CD4-positive, alpha-beta T cell treated with Interleukin-17A for 1 hour (primary cell): Measurements from ENCODE around the gene MRPL44.
"Not testable (repeated sequence)": the region's sequence is repeated elsewhere in the genome, so short reads cannot be mapped to it uniquely, and the experiment has no call there.

Experiments
- DNase-seq: peaks from one replicate; pipeline ENCODE4 v3.0.0-alpha.2; 2020

The MRPL44 gene

DNA sequence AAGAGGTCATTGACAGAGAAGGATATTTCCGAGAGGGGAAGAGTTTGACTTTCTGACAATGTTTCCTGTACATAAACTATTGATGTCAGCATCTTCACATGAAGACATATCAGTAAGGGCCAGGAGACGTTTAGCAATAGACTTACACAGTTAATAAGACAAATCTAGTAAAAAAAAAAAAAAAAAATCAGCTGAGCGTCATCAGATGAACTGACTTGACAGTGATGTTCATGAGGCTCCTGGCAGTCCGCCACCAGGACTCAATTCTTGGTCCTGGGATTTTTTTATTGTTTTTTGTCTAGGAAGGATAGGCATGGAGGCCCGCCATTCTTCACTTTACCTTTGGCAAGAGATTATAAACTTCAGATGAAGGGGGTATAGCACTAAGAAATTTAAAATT, 14.5 kb downstream of the MRPL44 start:
- DNase-seq, result no peak

DNA sequence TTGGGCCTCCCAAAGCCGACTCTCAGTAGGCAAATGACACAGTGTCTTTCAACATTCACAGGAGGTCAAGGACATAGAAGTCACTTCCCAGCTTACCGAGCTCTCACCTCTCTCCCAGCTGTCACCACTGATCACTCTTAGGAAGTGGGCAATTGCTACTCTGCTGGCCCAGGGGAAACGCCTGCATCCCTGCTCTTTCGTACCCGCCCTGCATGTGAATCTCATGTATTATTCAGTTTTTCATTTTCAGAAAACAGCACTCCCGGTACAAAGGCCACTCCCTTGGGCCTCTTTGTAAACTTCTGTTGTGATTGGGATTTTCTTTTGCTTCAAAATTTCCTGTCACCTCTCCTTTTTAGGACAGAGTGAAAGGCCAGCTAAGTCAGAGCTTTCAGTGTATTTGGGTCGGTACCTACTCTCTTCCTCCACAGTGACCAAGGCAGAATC, 15.4 kb downstream of the MRPL44 start:
- DNase-seq, result no peak

DNA sequence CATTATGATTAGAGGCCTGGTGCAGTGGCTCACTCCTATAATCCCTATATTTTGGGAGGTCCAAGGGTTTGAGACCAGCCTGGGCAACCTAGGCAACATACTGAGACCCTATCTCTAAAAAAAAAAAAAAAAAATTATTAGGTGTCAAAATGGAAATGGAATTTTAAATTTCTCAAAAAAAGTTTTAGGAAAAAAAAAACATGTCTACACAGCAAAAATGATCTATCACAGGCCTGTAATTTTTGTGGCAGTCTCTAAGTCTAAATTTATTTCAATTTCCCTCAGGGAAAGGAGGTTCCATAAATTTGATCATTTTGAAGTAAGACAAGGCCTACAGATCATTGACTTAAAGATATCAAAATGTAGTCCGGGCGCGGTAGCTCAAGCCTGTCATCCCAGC, 16.3 kb downstream of the MRPL44 start:
- DNase-seq, result no peak

DNA sequence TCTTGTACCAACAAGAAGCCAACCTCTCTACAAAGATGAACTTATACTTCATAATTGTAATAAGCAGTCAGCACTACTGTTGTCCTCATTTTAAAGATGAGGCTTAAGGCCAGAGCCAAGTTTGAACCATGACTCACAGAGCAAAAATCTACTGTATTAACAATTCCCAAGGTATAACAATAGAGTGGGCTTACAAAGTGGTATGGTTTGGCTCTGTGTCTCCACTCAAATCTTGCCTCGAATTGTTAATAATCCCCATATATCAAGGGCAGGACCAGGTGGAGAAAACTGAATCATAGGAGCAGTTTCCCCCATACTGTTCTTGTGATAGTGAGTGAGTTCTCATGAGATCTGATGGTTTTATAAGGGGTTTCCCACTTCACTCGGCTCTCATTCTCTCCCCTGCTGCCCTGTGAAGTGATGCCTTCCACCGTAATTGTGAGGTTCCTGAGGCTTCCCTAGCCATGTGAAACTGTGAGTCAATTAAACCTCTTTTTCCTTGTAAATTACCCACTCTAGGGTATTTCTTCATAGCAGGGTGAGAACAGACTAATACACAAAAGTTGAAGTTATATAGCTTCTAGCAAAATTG, 19.5 kb downstream of the MRPL44 start:
- no peak for DNase-seq

DNA sequence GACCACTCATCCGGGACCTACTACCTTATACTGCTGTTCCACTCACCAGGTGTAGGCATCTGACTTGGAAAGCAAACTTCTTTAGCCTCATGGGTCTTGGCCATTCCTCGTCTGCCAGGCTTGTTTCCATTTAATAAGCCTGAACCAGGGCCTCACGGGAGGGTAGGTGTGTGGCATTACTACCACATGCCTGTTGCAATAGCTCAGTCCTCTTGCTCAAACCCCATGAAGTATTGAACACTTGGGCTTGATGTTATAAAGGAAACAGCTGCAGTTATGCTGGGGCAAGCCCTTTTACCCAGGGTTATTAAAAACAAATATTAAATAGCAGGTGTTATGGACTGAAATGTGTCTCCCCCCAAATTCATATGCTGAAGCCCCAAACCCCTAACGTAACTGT, 21.2 kb downstream of the MRPL44 start:
- DNase-seq, result no peak

DNA sequence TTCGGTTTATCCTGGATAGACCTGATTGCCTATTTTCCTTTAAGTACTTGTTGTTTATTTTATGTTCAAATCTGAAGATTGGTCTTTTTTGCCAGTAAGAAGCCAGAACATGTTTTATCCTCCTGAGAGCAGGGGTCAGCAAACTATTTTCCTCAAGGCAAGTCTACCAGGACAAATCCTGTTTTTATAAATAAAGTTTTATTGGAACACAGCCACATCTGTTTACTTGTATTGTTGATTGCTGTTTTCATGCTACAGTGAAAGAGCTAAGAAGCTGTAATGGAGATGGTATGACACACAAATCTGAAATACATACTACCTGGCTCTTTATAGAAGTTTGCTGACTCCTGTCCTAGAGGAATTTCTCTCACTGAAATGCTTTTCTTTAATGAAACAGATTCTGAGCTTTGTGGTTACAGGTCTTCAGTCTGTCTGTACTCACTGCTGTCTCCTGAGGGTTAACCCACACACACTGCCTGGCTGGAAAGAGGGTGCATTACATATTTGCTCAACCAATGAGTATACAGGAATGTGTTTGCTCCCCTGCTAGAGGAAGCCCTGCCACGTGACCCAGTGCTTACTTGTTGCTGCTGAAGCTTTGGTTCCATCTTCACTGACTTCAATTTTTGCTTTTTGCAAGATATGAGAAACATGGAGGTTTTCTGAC, 22.6 kb downstream of the MRPL44 start:
- no peak for DNase-seq

DNA sequence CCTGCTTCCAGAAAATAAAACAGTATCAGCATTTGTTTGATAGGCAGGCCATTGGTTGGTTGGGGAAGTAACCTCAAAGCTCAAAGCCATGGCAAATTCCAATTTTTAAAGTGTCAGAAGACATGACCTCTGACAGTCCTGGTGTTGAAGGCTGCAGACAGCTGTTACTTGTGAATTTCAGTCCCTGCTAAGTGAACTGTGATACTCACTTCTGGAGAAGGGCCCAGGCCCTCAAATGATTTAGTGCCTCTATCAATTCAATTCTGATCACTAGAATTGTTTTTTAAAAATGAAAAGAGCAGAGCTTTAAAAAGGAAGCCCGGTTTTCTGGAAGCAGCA, 23.1 kb downstream of the MRPL44 start:
- no peak for DNase-seq

DNA sequence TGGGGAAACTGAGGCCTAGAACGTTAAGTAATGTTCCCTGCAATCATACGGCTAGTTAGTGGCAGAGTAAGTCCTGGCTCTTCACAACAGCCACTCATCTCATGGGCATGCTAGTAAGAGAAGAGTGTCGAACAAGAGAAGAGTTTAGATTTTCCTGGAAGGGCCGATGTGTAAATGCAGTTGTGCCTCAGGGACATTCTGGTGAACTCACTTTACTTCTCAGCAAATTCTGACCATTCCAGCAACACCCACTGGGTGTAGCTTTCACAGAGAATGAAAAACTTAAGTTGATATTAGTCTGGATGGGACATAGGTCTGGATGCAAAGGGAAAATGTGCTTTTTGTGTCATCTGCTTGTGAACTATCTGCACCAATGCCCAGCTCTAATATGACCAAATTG, 23.5 kb downstream of the MRPL44 start:
- DNase-seq, result no peak

DNA sequence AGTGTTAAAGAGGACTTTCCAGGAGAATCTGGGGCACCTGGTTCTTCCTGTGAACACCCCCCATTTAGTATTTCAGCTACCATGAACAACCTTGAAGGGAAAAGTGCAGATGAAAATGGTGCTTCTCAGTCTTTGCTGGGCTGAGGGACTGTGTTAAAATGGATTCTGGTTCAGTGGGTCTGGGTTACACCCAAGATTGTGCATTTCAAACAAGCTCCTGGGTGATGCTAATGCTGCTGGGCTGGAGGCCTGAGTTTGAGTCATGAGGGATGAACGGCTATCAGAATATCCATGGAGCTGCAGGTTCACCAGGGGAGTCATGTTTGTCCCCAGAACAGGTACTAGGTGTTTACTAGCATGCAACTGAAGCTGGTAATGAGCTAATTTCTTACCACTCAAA, 24.0 kb downstream of the MRPL44 start:
- DNase-seq, result no peak

DNA sequence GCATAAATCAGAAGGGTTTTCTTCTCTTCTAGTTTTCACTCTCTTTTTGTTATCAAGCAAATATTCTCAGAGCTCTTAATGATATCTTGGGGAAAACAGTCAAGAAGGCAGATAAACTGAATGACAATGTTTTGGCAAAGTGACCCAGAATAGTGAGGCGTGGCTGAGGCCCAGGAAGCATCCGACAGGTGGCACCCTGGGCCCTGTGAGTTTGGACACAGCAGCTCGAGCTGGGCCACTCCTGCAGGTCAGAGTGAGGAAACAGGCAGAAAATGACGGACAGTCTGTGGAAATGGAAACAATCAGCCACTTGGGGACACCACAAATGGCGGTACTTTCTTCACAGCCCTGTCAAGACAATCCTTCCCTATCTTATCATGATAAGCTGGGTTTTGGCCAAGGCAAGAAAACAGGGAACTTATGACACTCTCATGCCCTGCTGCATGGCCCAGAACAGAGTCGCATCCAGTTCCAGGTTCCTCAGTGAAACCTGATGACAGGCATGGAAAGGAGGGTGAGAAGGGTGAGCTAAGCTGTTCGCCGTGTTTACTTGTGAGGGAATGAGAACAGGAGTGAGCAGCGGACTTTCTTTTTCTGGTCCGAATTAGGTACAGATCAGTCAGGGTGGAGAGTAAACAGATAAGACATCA, 32.1 kb downstream of the MRPL44 start:
- no peak for DNase-seq

DNA sequence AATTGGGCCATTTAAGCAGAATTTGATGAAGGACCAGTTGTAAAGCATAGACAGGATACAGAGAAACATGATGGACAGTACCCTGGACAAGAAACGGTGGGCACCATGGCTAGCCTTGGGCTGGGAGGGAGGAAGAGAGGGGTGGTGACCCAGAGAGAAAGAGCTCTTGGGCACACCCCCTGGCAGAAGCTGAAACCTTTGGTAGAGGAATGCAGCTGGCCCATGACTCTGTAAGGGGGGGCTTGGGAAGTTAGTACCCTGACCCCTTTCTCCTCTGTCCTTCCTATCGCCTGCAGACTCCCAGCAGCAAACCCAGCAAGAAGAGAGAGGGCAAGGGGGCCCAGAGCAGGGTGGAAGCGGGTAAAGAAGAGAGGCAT, 32.6 kb downstream of the MRPL44 start:
- DNase-seq, result no peak

DNA sequence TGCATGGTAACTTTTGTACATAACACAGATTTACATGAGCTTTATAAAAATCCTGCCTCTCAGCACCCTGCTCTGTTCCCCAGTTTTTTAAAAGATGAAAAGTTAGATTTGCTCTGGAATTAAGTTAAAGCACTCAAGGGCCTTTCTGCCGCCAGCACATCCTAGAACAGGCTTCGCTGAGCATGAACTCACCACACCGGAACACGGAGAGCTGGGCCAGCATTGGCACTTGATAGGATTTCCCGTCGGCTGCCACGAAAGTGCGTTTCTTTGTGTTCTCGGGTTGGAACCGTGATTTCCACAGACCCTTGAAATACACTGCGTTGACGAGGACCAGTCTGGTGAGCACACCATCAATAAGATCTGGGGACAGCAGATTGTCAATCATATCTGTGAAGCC, 34.3 kb downstream of the MRPL44 start:
- no peak for DNase-seq

DNA sequence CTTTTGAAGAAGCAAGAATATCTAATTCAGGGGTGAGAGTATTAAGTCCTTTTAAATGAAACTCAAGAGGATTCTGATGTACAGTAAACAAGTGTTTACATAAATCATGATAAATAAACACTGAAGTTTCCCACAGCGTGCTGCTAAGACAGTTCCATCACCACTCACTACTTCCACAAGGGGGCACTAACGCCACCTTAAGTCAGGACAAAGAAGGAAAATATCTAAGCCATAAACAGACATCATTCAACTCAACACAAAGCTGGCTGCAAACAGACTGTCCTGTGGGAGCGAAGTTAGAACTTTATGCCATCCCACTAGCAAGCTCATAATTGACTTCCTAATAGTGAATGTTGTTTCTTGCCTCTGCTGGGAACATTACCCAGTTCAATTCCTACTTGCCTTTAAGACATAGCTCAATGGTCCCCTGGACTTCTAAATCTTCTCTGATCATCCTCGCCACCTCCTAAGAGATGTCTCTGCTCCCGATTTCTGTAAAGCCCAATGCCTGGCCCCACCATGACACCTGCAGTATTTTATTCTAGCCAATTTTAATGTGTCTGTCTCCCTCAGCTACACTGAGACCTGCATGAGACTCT, 36.5 kb downstream of the MRPL44 start:
- DNase-seq, result peak; percentile 68

DNA sequence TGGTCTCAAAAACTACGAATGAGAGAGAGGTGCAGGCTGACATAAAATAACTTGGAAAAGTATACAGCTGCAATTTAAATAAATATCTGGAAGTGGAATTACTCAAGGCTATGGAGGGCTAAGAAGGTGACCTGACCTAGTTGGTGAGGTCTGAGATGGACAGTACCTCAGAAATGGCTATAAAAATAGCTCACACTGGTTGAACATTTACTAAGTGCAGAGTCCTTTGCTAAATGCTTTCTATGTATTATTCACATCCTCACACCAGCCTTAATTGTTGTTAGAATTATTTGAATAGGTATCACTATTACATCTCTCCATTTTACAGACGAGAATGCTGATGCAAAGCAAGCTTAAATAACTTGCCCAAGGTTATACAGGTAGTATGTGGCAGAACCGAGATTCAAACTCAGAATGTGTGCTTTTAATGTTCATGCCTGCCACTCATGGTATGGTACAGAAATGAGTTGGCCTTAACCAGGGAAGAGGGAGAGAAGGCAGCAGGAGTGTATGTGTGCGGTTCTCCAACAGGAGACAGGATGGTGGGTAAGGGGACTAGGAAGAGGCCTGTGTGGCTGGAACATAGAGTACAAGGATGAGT, 37.4 kb downstream of the MRPL44 start:
- no peak for DNase-seq

DNA sequence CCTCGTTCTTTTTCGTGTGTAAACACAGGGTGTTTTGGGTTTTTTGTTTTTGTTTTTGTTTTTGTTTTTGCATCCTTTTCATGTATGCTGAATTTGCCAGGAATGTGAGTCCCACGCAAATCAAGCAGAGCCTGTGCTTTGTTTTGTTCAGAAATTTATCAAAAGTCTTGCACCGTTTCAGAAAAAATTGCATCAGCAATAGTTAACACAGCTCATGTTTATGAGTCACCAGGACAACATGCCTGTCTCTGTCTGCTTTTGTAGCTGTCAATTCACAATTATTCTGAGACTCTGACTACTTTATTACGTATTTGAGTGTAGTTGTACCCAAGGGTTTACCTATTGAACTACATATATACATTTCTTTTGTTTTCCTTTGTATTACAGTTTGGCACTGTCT, 38.3 kb downstream of the MRPL44 start:
- no peak for DNase-seq

DNA sequence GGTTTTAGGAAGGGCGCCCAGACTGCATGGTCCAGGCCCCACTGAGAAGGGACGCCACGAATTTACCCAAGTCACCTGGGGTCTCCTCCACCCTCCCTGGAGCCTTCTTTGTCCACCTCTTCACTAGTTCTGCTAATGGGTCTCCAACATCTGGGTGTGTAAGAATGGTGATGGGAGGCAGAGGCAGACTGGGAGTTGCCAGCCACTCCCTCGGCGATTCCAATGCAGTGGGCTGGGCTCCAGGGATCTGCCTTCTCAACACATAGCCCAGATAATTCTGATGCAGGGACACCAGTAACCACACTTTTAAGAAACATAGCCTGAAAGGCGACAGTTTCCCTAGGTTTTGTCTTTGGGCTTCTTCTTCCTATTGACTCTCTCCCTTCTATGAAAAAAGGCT, 39.1 kb downstream of the MRPL44 start:
- DNase-seq, result no peak

DNA sequence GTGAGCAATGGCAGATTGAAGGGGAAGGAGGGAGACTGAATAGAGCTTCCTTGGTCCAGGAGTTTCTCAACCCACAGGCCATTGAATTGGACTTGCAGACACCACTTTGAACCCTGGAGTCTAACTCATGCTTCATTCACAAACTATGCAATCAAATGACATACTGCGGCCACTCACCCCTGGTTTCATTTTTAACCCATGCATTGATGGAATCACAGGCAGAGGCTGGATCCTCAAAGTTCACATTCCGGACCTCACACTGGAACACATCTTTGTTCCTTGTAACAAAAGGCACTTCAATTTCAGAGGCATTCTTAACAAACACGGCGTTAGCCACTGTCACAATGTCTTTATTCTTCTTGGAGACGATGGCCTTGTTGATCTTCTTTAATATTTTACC, 40.7 kb downstream of the MRPL44 start:
- DNase-seq, result no peak

DNA sequence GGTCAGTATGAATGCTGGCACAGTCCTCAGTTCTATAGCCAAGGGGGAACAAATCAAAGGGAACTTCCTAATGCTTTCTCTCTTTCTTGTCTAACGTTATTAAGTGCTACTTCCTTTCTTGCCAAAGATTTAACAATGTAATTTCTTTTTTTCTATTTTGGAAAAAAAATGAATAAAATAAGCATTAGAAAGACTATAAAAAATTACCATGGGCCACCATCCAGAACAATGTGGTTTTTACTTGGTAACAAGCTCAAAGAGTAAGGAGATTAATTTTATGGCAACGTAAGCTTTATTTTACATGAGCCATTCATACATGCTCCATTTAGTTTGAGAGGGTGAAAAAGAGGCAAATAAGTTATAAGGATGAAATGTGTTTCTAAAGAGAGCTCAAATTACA, 41.7 kb downstream of the MRPL44 start:
- no peak for DNase-seq

DNA sequence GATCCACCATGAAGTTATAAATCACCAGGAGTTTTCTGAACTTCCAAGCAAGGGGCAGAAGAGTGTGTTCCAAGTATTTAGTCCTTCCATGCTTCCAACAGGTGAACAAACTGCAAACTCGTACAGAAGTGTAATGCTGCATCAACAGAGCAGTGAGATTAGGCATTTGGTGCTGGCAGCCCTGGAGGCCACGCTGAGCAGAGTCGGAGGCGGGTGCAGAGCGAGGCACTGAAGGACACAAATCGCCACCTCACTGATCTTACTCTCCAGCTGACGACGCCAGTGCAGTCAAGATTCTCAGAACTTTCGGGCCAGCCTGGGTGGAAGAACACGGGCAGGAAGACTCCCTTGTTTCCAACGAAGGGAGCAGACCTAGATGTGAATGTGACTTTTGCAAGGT, 42.6 kb downstream of the MRPL44 start:
- no peak for DNase-seq

DNA sequence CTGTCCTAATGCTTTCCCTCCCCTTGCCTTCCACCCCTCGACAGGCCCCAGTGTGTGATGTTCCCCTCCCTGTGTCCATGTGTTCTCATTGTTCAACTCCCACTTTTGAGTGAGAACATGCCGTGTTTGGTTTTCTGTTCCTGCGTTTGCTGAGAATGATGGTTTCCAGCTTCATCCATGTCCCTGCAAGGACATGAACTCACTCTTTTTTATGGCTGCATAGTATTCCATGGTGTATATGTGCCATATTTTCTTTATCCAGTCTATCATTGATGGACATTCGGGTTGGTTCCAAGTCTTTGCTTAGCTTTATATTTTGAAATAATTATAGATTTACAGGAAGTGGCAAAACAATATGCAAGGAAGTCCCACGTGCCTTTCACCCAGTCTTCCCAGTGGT, 43.4 kb downstream of the MRPL44 start:
- not testable (repeated sequence) for DNase-seq

DNA sequence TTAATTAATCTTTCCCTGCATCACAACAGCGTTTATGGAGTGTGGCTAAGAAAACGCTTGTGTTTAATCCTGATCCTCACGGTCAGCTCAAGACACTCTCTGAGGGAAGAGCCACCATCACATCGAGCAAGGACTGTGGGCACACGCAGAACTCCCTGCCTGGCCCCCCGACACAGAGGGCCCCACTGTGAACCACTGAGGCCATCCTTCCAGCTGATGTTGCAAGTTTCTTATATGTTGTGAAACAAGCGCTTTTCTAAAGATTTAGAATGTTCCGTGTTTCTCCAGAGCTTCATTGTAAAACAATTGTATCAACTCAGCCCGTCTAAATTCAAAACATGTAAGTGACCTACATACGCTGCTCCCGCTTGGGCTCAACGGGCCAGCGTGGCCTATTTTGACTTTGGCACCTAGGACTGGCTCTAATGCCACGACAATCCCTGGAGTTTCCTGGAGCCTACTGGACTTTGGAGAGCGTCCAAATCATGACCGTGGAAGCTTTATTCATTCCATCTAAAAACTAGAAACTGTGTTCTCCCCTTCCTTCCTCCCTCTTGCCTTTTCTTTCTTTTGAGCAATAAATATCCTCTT, 46.9 kb downstream of the MRPL44 start:
- DNase-seq, result no peak

DNA sequence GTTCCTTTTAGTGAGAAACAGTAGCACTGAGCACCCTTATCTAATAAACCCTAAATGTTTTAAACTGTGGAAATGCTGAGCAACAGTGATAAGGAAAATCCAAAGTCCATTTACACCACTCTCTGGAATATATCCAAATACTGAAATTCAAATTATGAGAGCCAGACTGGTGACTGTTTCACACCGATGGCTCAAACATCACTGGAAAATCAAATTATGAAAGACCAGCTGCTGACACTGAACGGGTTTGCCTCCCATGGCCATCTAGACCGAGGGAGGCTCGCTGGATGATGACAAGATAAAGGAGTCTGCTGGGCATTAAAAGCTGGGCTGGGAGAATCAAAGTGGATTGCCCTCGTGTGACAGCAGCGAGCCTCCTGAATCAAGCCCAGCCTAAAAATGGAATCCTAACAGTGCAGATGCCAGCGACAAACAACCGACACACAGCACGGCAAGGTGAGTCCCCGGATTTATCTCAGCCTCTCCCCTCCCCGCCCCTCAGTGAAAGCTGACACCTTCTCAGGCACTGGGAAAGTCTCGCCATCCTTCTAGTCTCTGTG, 51.5 kb downstream of the MRPL44 start:
- DNase-seq, result no peak

DNA sequence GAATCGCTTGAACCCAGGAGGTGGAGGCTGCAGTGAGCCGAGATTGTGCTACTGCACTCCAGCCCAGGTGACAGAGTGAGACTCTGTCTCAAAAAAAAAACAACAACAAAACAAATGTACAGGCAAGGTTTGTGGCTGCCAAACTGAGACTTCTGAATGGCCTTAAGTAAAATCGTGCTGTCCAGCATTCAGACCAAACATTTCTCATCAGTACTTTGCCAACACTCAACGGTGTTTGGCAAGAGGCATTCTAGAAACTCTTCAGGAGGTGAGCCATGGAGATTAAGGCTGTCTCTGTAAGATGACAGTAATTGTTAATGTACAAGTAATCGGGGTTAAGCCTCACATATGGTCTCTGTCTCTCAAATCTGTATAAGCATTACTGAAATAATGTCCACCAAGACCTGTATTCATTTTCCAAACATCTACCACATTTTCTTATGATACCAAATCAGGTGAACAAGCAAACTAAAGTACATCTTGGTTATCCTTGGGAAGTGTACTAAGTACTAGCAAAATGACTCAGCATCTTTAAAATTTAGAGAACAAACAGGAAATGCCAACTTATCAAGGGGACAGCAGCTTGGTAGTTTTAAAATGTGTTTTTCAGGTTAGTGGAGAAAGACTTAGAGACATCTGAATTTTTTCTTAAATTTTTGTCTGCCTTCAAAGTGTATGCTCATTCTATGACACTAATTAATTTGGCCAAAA, 52.5 kb downstream of the MRPL44 start:
- DNase-seq, result no peak
